Neural progenitor cell (in vitro differentiated cells): Measurements from ENCODE around the gene ITFG1. TPM values are rescaled to one million over a fixed set of nuclear protein-coding genes. Genes with fewer than 3 reads are reported as not detected.
"Not testable (repeated sequence)": the region's sequence is repeated elsewhere in the genome, so short reads cannot be mapped to it uniquely, and the experiment has no call there.

Source experiments
- DNase-seq: peaks from one replicate; pipeline ENCODE4 v3.0.0-alpha.2; 2016; ENCODE audit warnings: low spot score
- H2AFZ ChIP-seq: fragments of 200-600 bp; sonication (generic); replicated peaks from 2 replicates; pipeline ENCODE4 v1.6.1; 2016; ENCODE audit warnings: antibody characterized with exemption
- H3F3A ChIP-seq: fragments of 200-600 bp; sonication (generic); 2 replicates; pipeline ENCODE4 v1.6.1; 2016; ENCODE audit warnings: antibody characterized with exemption, low read depth
- H3K27ac ChIP-seq: fragments of 200-600 bp; sonication (generic); 2 replicates; pipeline ENCODE4 v1.5.1; 2016; ENCODE audit warnings: mild to moderate bottlenecking
- H3K27me3 ChIP-seq: fragments of 200-600 bp; sonication (generic); 2 replicates; pipeline ENCODE4 v1.6.1; 2016; ENCODE audit warnings: mild to moderate bottlenecking, moderate library complexity
- H3K36me3 ChIP-seq: fragments of 200-600 bp; sonication (generic); 2 replicates; pipeline ENCODE4 v1.5.1; 2016
- H3K4me1 ChIP-seq: fragments of 200-600 bp; sonication (generic); 2 replicates; pipeline ENCODE4 v1.6.1; 2016; ENCODE audit warnings: mixed run types
- H3K4me2 ChIP-seq: fragments of 200-600 bp; sonication (generic); 2 replicates; pipeline ENCODE4 v1.6.1; 2016
- H3K4me3 ChIP-seq: fragments of 200-600 bp; sonication (generic); 2 replicates; pipeline ENCODE4 v1.5.1; 2016
- H3K79me2 ChIP-seq: fragments of 200-600 bp; sonication (generic); 2 replicates; pipeline ENCODE4 v1.6.1; 2016; ENCODE audit warnings: low read depth
- H3K9ac ChIP-seq: fragments of 200-600 bp; sonication (generic); 2 replicates; pipeline ENCODE4 v1.6.1; 2016
- H3K9me3 ChIP-seq: fragments of 200-600 bp; sonication (generic); 2 replicates; pipeline ENCODE4 v1.5.1; 2016; ENCODE audit warnings: low read depth
- H4K20me1 ChIP-seq: fragments of 200-600 bp; sonication (generic); 2 replicates; pipeline ENCODE4 v1.6.1; 2016; ENCODE audit warnings: low read depth
- H3K27ac Mint-ChIP-seq: 3 replicates; pipeline ENCODE4 v1.8.0; 2021; ENCODE audit warnings: mixed read lengths
- H3K27me3 Mint-ChIP-seq: 2 replicates; pipeline ENCODE4 v1.8.0; 2022; ENCODE audit warnings: low read depth, mild to moderate bottlenecking, inconsistent platforms, moderate library complexity, mixed read lengths; ENCODE audit not compliant: insufficient read depth
- H3K36me3 Mint-ChIP-seq: 3 replicates; pipeline ENCODE4 v1.8.0; 2021; ENCODE audit warnings: mixed read lengths
- H3K4me1 Mint-ChIP-seq: 3 replicates; pipeline ENCODE4 v1.8.0; 2021; ENCODE audit warnings: mixed read lengths
- H3K4me3 Mint-ChIP-seq: 3 replicates; pipeline ENCODE4 v1.8.0; 2021; ENCODE audit warnings: mild to moderate bottlenecking, moderate library complexity, mixed read lengths
- H3K9me3 Mint-ChIP-seq: 3 replicates; pipeline ENCODE4 v1.8.0; 2020; ENCODE audit warnings: mixed read lengths
- CTCF ChIP-seq: fragments of 200-600 bp; sonication (generic); IDR thresholded peaks from 2 replicates; pipeline ENCODE4 v1.5.1; 2017; ENCODE audit warnings: antibody characterized with exemption, mild to moderate bottlenecking
- EZH2 ChIP-seq: fragments of 200-600 bp; sonication (generic); IDR thresholded peaks from 2 replicates; pipeline ENCODE4 v1.6.1; 2017; ENCODE audit warnings: antibody characterized with exemption, mild to moderate bottlenecking, moderate library complexity
- EZH2phosphoT487 ChIP-seq: fragments of 200-600 bp; sonication (generic); IDR thresholded peaks from 2 replicates; pipeline ENCODE4 v1.6.1; 2017; ENCODE audit warnings: antibody characterized with exemption
- total RNA-seq: library from RNA; depleted of rRNA; stranded (reverse); fragments of >200 nt; gene quantifications from 2 replicates; pipeline ENCODE4 v1.2.3, GENCODE V29; 2015; ENCODE audit warnings: low replicate concordance

Gene ITFG1
- total RNA-seq, 1 donor from 2014 or later: 61.8 TPM

DNA sequence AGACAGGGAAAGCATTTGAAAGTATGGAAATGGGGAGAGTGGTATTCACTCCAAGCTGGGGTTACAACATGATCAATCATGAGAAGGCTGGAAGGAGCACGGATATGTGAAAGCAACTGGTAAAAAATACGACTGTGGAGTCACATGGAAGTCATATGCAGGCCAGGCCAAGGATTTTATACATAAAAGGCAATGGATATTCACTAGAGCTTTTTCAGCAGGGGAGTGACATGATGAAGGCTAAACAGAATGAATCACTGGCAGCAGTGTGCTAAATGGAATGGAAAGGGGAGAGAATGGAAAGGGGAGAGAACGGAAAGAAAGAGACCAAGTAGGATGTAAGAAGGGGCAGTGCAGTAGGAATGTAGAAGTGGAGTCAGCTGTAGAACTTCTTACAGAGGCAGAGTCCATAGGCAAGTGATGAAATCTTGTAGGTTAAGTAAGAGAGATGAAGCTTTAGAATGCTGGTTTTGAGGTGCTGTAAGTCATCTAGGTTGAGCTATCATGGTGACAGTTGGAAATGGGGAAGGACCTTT, 304.1 kb downstream of the ITFG1 start:
- Histone ChIP-seq H3K4me2 (no peak overlapping the region), H3K9ac (no peak overlapping the region), H3K27ac (no peak overlapping the region), H3K27me3 (no peaks in the 10 kb centered on the region), H3K9me3 (no peaks in the 10 kb centered on the region), H3K36me3 (peaks cover 7% of the 10 kb centered on the region), H2AFZ (no peak overlapping the region), H3K79me2 (no peaks in the 10 kb centered on the region), H3K4me1 (no peaks in the 10 kb centered on the region), H3K4me3 (no peak overlapping the region), H4K20me1 (no peaks in the 10 kb centered on the region), H3F3A (no peaks in the 10 kb centered on the region)
- Mint-ChIP-seq H3K27me3 (no peaks in the 10 kb centered on the region), H3K9me3 (peaks cover 3% of the 10 kb centered on the region), H3K4me3 (no peak overlapping the region), H3K27ac (no peak overlapping the region), H3K36me3 (peaks cover 18% of the 10 kb centered on the region), H3K4me1 (no peaks in the 10 kb centered on the region)
- DNase-seq: no peak
- TF ChIP-seq EZH2phosphoT487 (no peak), EZH2 (no peak), CTCF (no peak)

GRCh38 chr16:47152501-47152900, 308.4 kb downstream of the ITFG1 start:
- not testable (repeated sequence) for H3K4me3 Mint-ChIP-seq, H3K4me2 ChIP-seq, H3K4me1 Mint-ChIP-seq, H3K4me3 ChIP-seq, H3K4me1 ChIP-seq, H3K27me3 Mint-ChIP-seq, H3K27ac Mint-ChIP-seq, DNase-seq, H2AFZ ChIP-seq, H3K27ac ChIP-seq, H3F3A ChIP-seq, H3K9me3 ChIP-seq, H3K9ac ChIP-seq, H3K27me3 ChIP-seq, H4K20me1 ChIP-seq, H3K9me3 Mint-ChIP-seq, H3K36me3 ChIP-seq, H3K79me2 ChIP-seq
- peaks cover 24% of the 10 kb centered on the region for H3K36me3 Mint-ChIP-seq

GRCh38 chr16:47150067-47150466, 310.8 kb downstream of the ITFG1 start:
- H3K27me3 Mint-ChIP-seq: no peaks in the 10 kb centered on the region
- Histone ChIP-seq H3K36me3 (peaks cover 7% of the 10 kb centered on the region), H3K79me2 (no peaks in the 10 kb centered on the region), H3K9me3 (peaks cover 3% of the 10 kb centered on the region), H3K4me3 (no peak overlapping the region), H3K27me3 (peaks cover 14% of the 10 kb centered on the region), H3K4me1 (no peaks in the 10 kb centered on the region), H2AFZ (no peak overlapping the region), H3K27ac (no peak overlapping the region), H3K4me2 (no peak overlapping the region), H3K9ac (no peak overlapping the region), H4K20me1 (no peaks in the 10 kb centered on the region), H3F3A (no peaks in the 10 kb centered on the region)
- TF ChIP-seq EZH2phosphoT487 (no peak), EZH2 (no peak), CTCF (no peak)
- no peak overlapping the region for H3K27ac Mint-ChIP-seq
- peaks cover 19% of the 10 kb centered on the region for H3K36me3 Mint-ChIP-seq
- DNase-seq: no peak
- no peaks in the 10 kb centered on the region for H3K4me1 Mint-ChIP-seq
- H3K4me3 Mint-ChIP-seq: no peak overlapping the region
- peaks cover 3% of the 10 kb centered on the region for H3K9me3 Mint-ChIP-seq

DNA sequence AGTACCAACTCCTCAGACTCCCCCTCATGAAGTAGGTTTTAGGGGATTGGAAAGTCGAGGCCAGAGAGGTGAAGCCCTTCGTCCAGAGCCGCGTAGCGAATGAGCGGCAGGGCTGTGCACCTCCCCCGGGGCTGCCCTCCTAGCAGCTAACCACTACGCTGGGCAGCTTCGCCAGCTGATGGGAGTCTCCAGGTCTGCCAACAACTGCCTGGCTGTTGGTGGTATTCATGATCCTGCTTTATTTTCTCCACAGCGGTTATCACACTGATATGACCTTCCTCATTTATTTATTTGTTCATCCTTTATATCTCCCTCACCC, 316.3 kb downstream of the ITFG1 start:
- peaks cover 8% of the 10 kb centered on the region for H3K4me1 ChIP-seq
- Mint-ChIP-seq H3K4me3 (peak overlapping the region; percentile 86), H3K4me1 (peaks cover 14% of the 10 kb centered on the region), H3K36me3 (peaks cover 4% of the 10 kb centered on the region), H3K9me3 (no peaks in the 10 kb centered on the region), H3K27ac (no peak overlapping the region), H3K27me3 (no peaks in the 10 kb centered on the region)
- H3K79me2 ChIP-seq: peaks cover 31% of the 10 kb centered on the region
- no peaks in the 10 kb centered on the region for H3K9me3 ChIP-seq
- TF ChIP-seq EZH2 (peak; percentile 52), CTCF (no peak)
- H3K4me3 ChIP-seq: peak overlapping the region; percentile 46
- H4K20me1 ChIP-seq: no peaks in the 10 kb centered on the region
- H2AFZ ChIP-seq: peak overlapping the region; percentile 81
- H3F3A ChIP-seq: peaks cover 14% of the 10 kb centered on the region
- peaks cover 38% of the 10 kb centered on the region for H3K27me3 ChIP-seq
- H3K27ac ChIP-seq: no peak overlapping the region
- no peak for DNase-seq
- no peak overlapping the region for H3K9ac ChIP-seq
- H3K4me2 ChIP-seq: peak overlapping the region; percentile 77
- no peaks in the 10 kb centered on the region for H3K36me3 ChIP-seq
